CD14-positive monocyte (primary cell): ENCODE data around the gene BMPER. TPM values are rescaled to one million over a fixed set of nuclear protein-coding genes. Genes with fewer than 3 reads are reported as not detected.

Source experiments
- DNase-seq, 3 donors: peaks; one replicate each; pipeline ENCODE4 v3.0.0-alpha.2; 2011 to 2022
- H2AFZ ChIP-seq: 2 replicates; pipeline ENCODE4 v1.6.0; 2012; ENCODE audit warnings: mild to moderate bottlenecking, low read depth, low read length, inconsistent platforms; ENCODE audit not compliant: insufficient read depth, poor library complexity, severe bottlenecking
- H3K27ac ChIP-seq, 2 donors: 1 replicate in 1 of 2; 2 replicates in 1 of 2; pipeline ENCODE4 v1.5.1; 2012 to 2013; ENCODE audit warnings: low read length in 2 of 2, control low read depth in 1 of 2, inconsistent platforms in 1 of 2, low read depth in 1 of 2, mild to moderate bottlenecking in 1 of 2
- H3K27me3 ChIP-seq, 2 donors: one replicate each; pipeline versions ENCODE4 v1.6.0 to v1.6.1; 2011 to 2013; ENCODE audit warnings: low read length in 2 of 2; ENCODE audit not compliant: control insufficient read depth in 2 of 2, insufficient read depth in 2 of 2
- H3K36me3 ChIP-seq, 2 donors: replicated peaks in 1 of 2; 1 replicate in 1 of 2; 2 replicates in 1 of 2; pipeline versions ENCODE4 v1.5.1 to v1.6.1; 2012 to 2013; ENCODE audit warnings: low read length in 2 of 2, control low read depth in 1 of 2, inconsistent platforms in 1 of 2, mild to moderate bottlenecking in 1 of 2; ENCODE audit not compliant: insufficient read depth in 2 of 2, control insufficient read depth in 1 of 2
- H3K4me1 ChIP-seq, 2 donors: 1 replicate in 1 of 2; 2 replicates in 1 of 2; pipeline versions ENCODE4 v1.5.1 to v1.6.1; 2012 to 2013; ENCODE audit warnings: low read length in 2 of 2, control low read depth in 1 of 2, inconsistent platforms in 1 of 2, mild to moderate bottlenecking in 1 of 2, moderate library complexity in 1 of 2; ENCODE audit not compliant: insufficient read depth in 2 of 2, control insufficient read depth in 1 of 2
- H3K4me2 ChIP-seq: replicated peaks from 2 replicates; pipeline ENCODE3; 2012; ENCODE audit warnings: low read length, moderate library complexity, mild to moderate bottlenecking; ENCODE audit not compliant: poor library complexity, severe bottlenecking; ENCODE audit errors: extremely low read depth
- H3K4me3 ChIP-seq, 3 experiments: fragments of 200-600 bp in 1 of 3; sonication (generic) in 1 of 3; replicated peaks in 1 of 3; 1 replicate in 2 of 3; 2 replicates in 1 of 3; pipeline ENCODE4 v1.5.1; 2011 to 2013; ENCODE audit warnings: low read length in 3 of 3, mild to moderate bottlenecking in 3 of 3, control low read depth in 2 of 3, low read depth in 2 of 3, inconsistent platforms in 1 of 3, moderate library complexity in 1 of 3
- H3K79me2 ChIP-seq: 2 replicates; pipeline ENCODE4 v1.6.0; 2012; ENCODE audit warnings: mild to moderate bottlenecking, control low read depth, inconsistent platforms, low read length, moderate library complexity; ENCODE audit not compliant: insufficient read depth
- H3K9ac ChIP-seq: 2 replicates; pipeline ENCODE4 v1.6.0; 2017; ENCODE audit warnings: low read length, mild to moderate bottlenecking; ENCODE audit not compliant: insufficient read depth, poor library complexity, severe bottlenecking
- H3K9me3 ChIP-seq, 2 donors: replicated peaks in 1 of 2; 1 replicate in 1 of 2; 2 replicates in 1 of 2; pipeline versions ENCODE4 v1.5.1 to v1.6.1; 2012 to 2013; ENCODE audit warnings: low read length in 2 of 2, control low read depth in 1 of 2; ENCODE audit not compliant: control insufficient read depth in 1 of 2, insufficient read depth in 1 of 2
- H4K20me1 ChIP-seq: 2 replicates; pipeline ENCODE4 v1.6.0; 2012; ENCODE audit warnings: mild to moderate bottlenecking, low read length, control low read depth, moderate library complexity; ENCODE audit not compliant: insufficient read depth
- H3K27ac Mint-ChIP-seq, 7 donors: one replicate each; pipeline ENCODE4 v1.8.0; 2020; ENCODE audit warnings: mild to moderate bottlenecking in 7 of 7, mixed read lengths in 7 of 7, moderate library complexity in 6 of 7, inconsistent platforms in 2 of 7
- H3K27me3 Mint-ChIP-seq, 3 donors: one replicate each; pipeline ENCODE4 v1.8.0; 2021 to 2022; ENCODE audit warnings: low read depth in 3 of 3, mild to moderate bottlenecking in 3 of 3, mixed read lengths in 3 of 3, moderate library complexity in 3 of 3, inconsistent platforms in 1 of 3
- H3K36me3 Mint-ChIP-seq, 2 donors: one replicate each; pipeline ENCODE4 v1.8.0; 2020; ENCODE audit warnings: mixed read lengths in 2 of 2, inconsistent platforms in 1 of 2, mild to moderate bottlenecking in 1 of 2
- H3K4me1 Mint-ChIP-seq: one replicate; pipeline ENCODE4 v1.8.0; 2020; ENCODE audit warnings: mild to moderate bottlenecking, mixed read lengths
- H3K4me3 Mint-ChIP-seq, 2 donors: one replicate each; pipeline ENCODE4 v1.8.0; 2020; ENCODE audit warnings: mild to moderate bottlenecking in 2 of 2, mixed read lengths in 2 of 2, moderate library complexity in 1 of 2
- H3K9me3 Mint-ChIP-seq, 7 donors: one replicate each; pipeline ENCODE4 v1.8.0; 2020 to 2022; ENCODE audit warnings: mixed read lengths in 7 of 7, mild to moderate bottlenecking in 6 of 7, moderate library complexity in 6 of 7, inconsistent platforms in 2 of 7
- CTCF ChIP-seq: fragments of 200-600 bp; IDR thresholded peaks from one replicate; pipeline ENCODE4 v1.8.0; 2022; ENCODE audit warnings: antibody characterized with exemption, mild to moderate bottlenecking
- WGBS: methylation state at CpG from one replicate; pipeline ENCODE4 v1.1.5; 2013; ENCODE audit warnings: missing lambda C conversion rate; ENCODE audit not compliant: insufficient coverage; 5-methylcytosine and 5-hydroxymethylcytosine counted together
- intact Hi-C, 2 donors: fragments of 100-400 bp; cut with micrococcal nuclease; formaldehyde crosslinking; loops; one replicate each; pipeline versions ENCODE4 v1.15.0 to v1.15.1; 2023
- polyA plus RNA-seq, 3 donors: library from polyadenylated mRNA; depleted of rRNA in 1 of 3; unstranded in 2 of 3; stranded (reverse) in 1 of 3; fragments of 300-500 nt in 2 of 3; fragments of >200 nt in 1 of 3; fragmentation: Illumina TruSeq in 2 of 3; gene quantifications; 1 replicate in 2 of 3; 2 replicates in 1 of 3; pipeline ENCODE4 v1.2.3, GENCODE V29; 2012 to 2021

The BMPER gene
- polyA plus RNA-seq, 3 donors: not detected

- H3K36me3 ChIP-seq: no peaks in the 10 kb centered on the region
- Mint-ChIP-seq H3K4me3 (no peak overlapping the region), H3K4me1 (no peaks in the 10 kb centered on the region), H3K27me3 (no peaks in the 10 kb centered on the region), H3K9me3 (peaks cover 0 to 8% (median 0%) of the 10 kb centered on the region in 7 donors), H3K27ac (no peak overlapping the region), H3K36me3 (no peaks in the 10 kb centered on the region)
- H3K4me2 ChIP-seq: no peak overlapping the region
- H3K9ac ChIP-seq: no peak overlapping the region
- no peaks in the 10 kb centered on the region for H3K4me1 ChIP-seq
- H3K4me3 ChIP-seq: no peak overlapping the region
- H3K9me3 ChIP-seq: no peaks in the 10 kb centered on the region
- no peaks in the 10 kb centered on the region for H4K20me1 ChIP-seq
- DNase-seq: no peak
- H2AFZ ChIP-seq: no peak overlapping the region
- no peak for TF ChIP-seq CTCF
- intact Hi-C loops: no loop called here
- H3K79me2 ChIP-seq: no peaks in the 10 kb centered on the region
- H3K27me3 ChIP-seq: no peaks in the 10 kb centered on the region
- WGBS: 100% methylated on average over 2 of the region's 3 CpGs
- no peak overlapping the region for H3K27ac ChIP-seq
Observed at GRCh38 chr7:33876596-33877274, 28.6 kb upstream of the BMPER start.

- no peaks in the 10 kb centered on the region for H3K27me3 ChIP-seq
- no peaks in the 10 kb centered on the region for H3K36me3 Mint-ChIP-seq
- H3K27ac Mint-ChIP-seq: no peak overlapping the region
- no peak overlapping the region for H2AFZ ChIP-seq
- no peak overlapping the region for H3K4me3 ChIP-seq
- DNase-seq: no peak
- H3K4me1 Mint-ChIP-seq: no peaks in the 10 kb centered on the region
- H4K20me1 ChIP-seq: no peaks in the 10 kb centered on the region
- peaks cover 0 to 2% (median 2%) of the 10 kb centered on the region in 3 donors for H3K27me3 Mint-ChIP-seq
- H3K27ac ChIP-seq: no peak overlapping the region
- intact Hi-C loops: no loop called here
- peaks cover 0 to 2% (median 0%) of the 10 kb centered on the region in 7 donors for H3K9me3 Mint-ChIP-seq
- H3K79me2 ChIP-seq: no peaks in the 10 kb centered on the region
- no peak overlapping the region for H3K9ac ChIP-seq
- no peak for TF ChIP-seq CTCF
- no peak overlapping the region for H3K4me2 ChIP-seq
- no peaks in the 10 kb centered on the region for H3K4me1 ChIP-seq
- H3K4me3 Mint-ChIP-seq: no peak overlapping the region
- no peaks in the 10 kb centered on the region for H3K36me3 ChIP-seq
- H3K9me3 ChIP-seq: no peaks in the 10 kb centered on the region
Observed at GRCh38 chr7:33880787-33881186, 24.6 kb upstream of the BMPER start.
